ENCODE measurements around the gene KLHL17.

Gene KLHL17

GRCh38 chr1:912740-913301 is 47.6 kb upstream of the KLHL17 start:
- Histone ChIP-seq H3K4me3 (ENCODE audit: low read length) (no peak overlapping the region), H3K9ac (ENCODE audit: low read length) (no peak overlapping the region), H4K20me1 (ENCODE audit: insufficient read depth, low read length) (no peaks in the 10 kb centered on the region), H2AFZ (ENCODE audit: low read length) (no peak overlapping the region), H3K9me2 (replicated peaks; ENCODE audit: insufficient read depth, low read length) (no peaks in the 10 kb centered on the region), H3K79me2 (ENCODE audit: low read length) (no peaks in the 10 kb centered on the region), H3K27me3 (replicated peaks; ENCODE audit: insufficient read depth, low read length) (peaks cover 79% of the 10 kb centered on the region), H3F3A (ENCODE audit: insufficient read depth, low read length) (no peaks in the 10 kb centered on the region), H3K4me2 (ENCODE audit: low read depth, low read length) (no peak overlapping the region), H3K36me3 (replicated peaks; ENCODE audit: insufficient read depth, low read length) (no peaks in the 10 kb centered on the region), H3K27ac (ENCODE audit: low read length) (no peak overlapping the region), H3K9me3 (replicated peaks; ENCODE audit: insufficient read depth, low read length) (no peaks in the 10 kb centered on the region), H3K4me1 (ENCODE audit: low read length) (no peaks in the 10 kb centered on the region)
- TF ChIP-seq EZH2phosphoT487 (IDR thresholded peaks at IDR 0.05; ENCODE audit: low read length) (no peak), CTCF (IDR thresholded peaks at IDR 0.05; ENCODE audit: low read length) (peak; percentile 17; the same call in 1 of the 2 replicates)
- no peak for DNase-seq

- TF ChIP-seq EZH2phosphoT487 (IDR thresholded peaks at IDR 0.05; ENCODE audit: low read length), result no peak
- no peak for TF ChIP-seq EZH2 (optimal IDR thresholded peaks at IDR 0.05; ENCODE audit: low read depth, low read length)
- no peak for TF ChIP-seq CTCF (IDR thresholded peaks at IDR 0.05; ENCODE audit: low read length)
- H3F3A ChIP-seq (ENCODE audit: insufficient read depth, low read length), result no peaks in the 10 kb centered on the region
- no peak overlapping the region for H2AFZ ChIP-seq (ENCODE audit: low read length)
- H3K9ac ChIP-seq (ENCODE audit: low read length), result no peak overlapping the region
- H4K20me1 ChIP-seq (ENCODE audit: insufficient read depth, low read length), result no peaks in the 10 kb centered on the region
- no peak overlapping the region for H3K4me3 ChIP-seq (ENCODE audit: low read length)
- no peak overlapping the region for H3K27ac ChIP-seq (ENCODE audit: low read length)
- H3K79me2 ChIP-seq (ENCODE audit: low read length), result no peaks in the 10 kb centered on the region
- H3K4me1 ChIP-seq (ENCODE audit: low read length), result no peaks in the 10 kb centered on the region
- no peak overlapping the region for H3K4me2 ChIP-seq (ENCODE audit: low read depth, low read length)
- DNase-seq, result no peak
- no peaks in the 10 kb centered on the region for H3K9me3 ChIP-seq (replicated peaks; ENCODE audit: insufficient read depth, low read length)
- H3K27me3 ChIP-seq (replicated peaks; ENCODE audit: insufficient read depth, low read length), result peaks cover 83% of the 10 kb centered on the region
- no peaks in the 10 kb centered on the region for H3K36me3 ChIP-seq (replicated peaks; ENCODE audit: insufficient read depth, low read length)
- no peaks in the 10 kb centered on the region for H3K9me2 ChIP-seq (replicated peaks; ENCODE audit: insufficient read depth, low read length)
Observed at GRCh38 chr1:913491-914130, 46.8 kb upstream of the KLHL17 start.

GRCh38 chr1:914131-914890 is 46.1 kb upstream of the KLHL17 start:
- Histone ChIP-seq H2AFZ (ENCODE audit: low read length) (no peak overlapping the region), H3K9ac (ENCODE audit: low read length) (no peak overlapping the region), H3K9me2 (replicated peaks; ENCODE audit: insufficient read depth, low read length) (no peaks in the 10 kb centered on the region), H3K27ac (ENCODE audit: low read length) (no peak overlapping the region), H3K4me1 (ENCODE audit: low read length) (no peaks in the 10 kb centered on the region), H4K20me1 (ENCODE audit: insufficient read depth, low read length) (no peaks in the 10 kb centered on the region), H3K79me2 (ENCODE audit: low read length) (no peaks in the 10 kb centered on the region), H3K27me3 (replicated peaks; ENCODE audit: insufficient read depth, low read length) (peaks cover 90% of the 10 kb centered on the region), H3F3A (ENCODE audit: insufficient read depth, low read length) (no peaks in the 10 kb centered on the region), H3K4me2 (ENCODE audit: low read depth, low read length) (no peak overlapping the region), H3K36me3 (replicated peaks; ENCODE audit: insufficient read depth, low read length) (no peaks in the 10 kb centered on the region), H3K4me3 (ENCODE audit: low read length) (no peak overlapping the region), H3K9me3 (replicated peaks; ENCODE audit: insufficient read depth, low read length) (no peaks in the 10 kb centered on the region)
- TF ChIP-seq EZH2phosphoT487 (IDR thresholded peaks at IDR 0.05; ENCODE audit: low read length) (no peak), EZH2 (optimal IDR thresholded peaks at IDR 0.05; ENCODE audit: low read depth, low read length) (no peak), CTCF (IDR thresholded peaks at IDR 0.05; ENCODE audit: low read length) (no peak)
- no peak for DNase-seq
